Nephron progenitor cell (in vitro differentiated cells): ENCODE measurements around the gene ARHGAP40.

Source experiments
- DNase-seq: peaks from one replicate; pipeline ENCODE4 v3.0.0; 2021
- H3K27ac Mint-ChIP-seq: 2 replicates; pipeline ENCODE4 v1.8.0; 2021; ENCODE audit warnings: mild to moderate bottlenecking, moderate library complexity, mixed read lengths
- H3K27me3 Mint-ChIP-seq: 2 replicates; pipeline ENCODE4 v1.8.0; 2021; ENCODE audit warnings: mild to moderate bottlenecking, low read depth, mixed read lengths; ENCODE audit not compliant: poor library complexity
- H3K36me3 Mint-ChIP-seq: 2 replicates; pipeline ENCODE4 v1.8.0; 2021; ENCODE audit warnings: low read depth, mixed read lengths
- H3K4me1 Mint-ChIP-seq: 2 replicates; pipeline ENCODE4 v1.8.0; 2021; ENCODE audit warnings: mixed read lengths
- H3K4me3 Mint-ChIP-seq: 2 replicates; pipeline ENCODE4 v1.8.0; 2021; ENCODE audit warnings: mild to moderate bottlenecking, moderate library complexity, mixed read lengths
- H3K9me3 Mint-ChIP-seq: 2 replicates; pipeline ENCODE4 v1.8.0; 2021; ENCODE audit warnings: mild to moderate bottlenecking, moderate library complexity, mixed read lengths
- CTCF ChIP-seq: fragments of 200-600 bp; sonication (generic); IDR thresholded peaks from 2 replicates; pipeline ENCODE4 v1.5.0; 2021; ENCODE audit warnings: antibody characterized with exemption

The ARHGAP40 gene

DNA sequence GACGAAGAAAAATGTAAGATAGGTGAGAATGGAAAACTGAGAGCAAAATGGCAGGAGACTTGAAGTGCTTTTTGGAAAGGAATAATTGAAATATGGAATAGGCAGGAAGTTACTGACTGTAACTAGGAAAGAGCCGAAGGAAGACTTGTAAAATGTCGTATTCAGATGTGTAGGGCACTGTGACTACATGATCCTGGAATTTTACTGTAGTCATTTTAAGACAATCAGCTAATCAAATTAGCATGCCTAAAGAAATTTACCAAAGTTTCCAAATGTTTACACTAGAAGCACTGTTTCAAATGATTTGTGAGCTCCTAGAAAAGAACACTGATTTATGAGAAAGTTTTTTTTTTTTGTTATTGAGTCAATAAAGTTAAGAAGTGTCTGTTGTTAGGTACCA is 41.8 kb upstream of the ARHGAP40 start:
- no peaks in the 10 kb centered on the region for H3K9me3 Mint-ChIP-seq
- peaks cover 58% of the 10 kb centered on the region for H3K36me3 Mint-ChIP-seq
- DNase-seq = no peak
- H3K4me1 Mint-ChIP-seq = no peaks in the 10 kb centered on the region
- no peak overlapping the region for H3K4me3 Mint-ChIP-seq
- H3K27ac Mint-ChIP-seq = no peak overlapping the region
- TF ChIP-seq CTCF = no peak
- H3K27me3 Mint-ChIP-seq = no peaks in the 10 kb centered on the region

GRCh38 chr20:38563802-38564431 is 37.7 kb upstream of the ARHGAP40 start:
- no peak for TF ChIP-seq CTCF
- no peak overlapping the region for H3K27ac Mint-ChIP-seq
- no peaks in the 10 kb centered on the region for H3K9me3 Mint-ChIP-seq
- peaks cover 40% of the 10 kb centered on the region for H3K36me3 Mint-ChIP-seq
- H3K4me1 Mint-ChIP-seq = no peaks in the 10 kb centered on the region
- DNase-seq = no peak
- H3K4me3 Mint-ChIP-seq = no peak overlapping the region
- H3K27me3 Mint-ChIP-seq = no peaks in the 10 kb centered on the region

- TF ChIP-seq CTCF = no peak
- H3K9me3 Mint-ChIP-seq = no peaks in the 10 kb centered on the region
- no peak for DNase-seq
- peaks cover 35% of the 10 kb centered on the region for H3K36me3 Mint-ChIP-seq
- no peak overlapping the region for H3K4me3 Mint-ChIP-seq
- H3K27me3 Mint-ChIP-seq = no peaks in the 10 kb centered on the region
- H3K4me1 Mint-ChIP-seq = no peaks in the 10 kb centered on the region
- no peak overlapping the region for H3K27ac Mint-ChIP-seq
These were observed 36.9 kb upstream of the ARHGAP40 start for GRCh38 chr20:38564680-38565079.

- Mint-ChIP-seq H3K4me1 (no peaks in the 10 kb centered on the region), H3K9me3 (no peaks in the 10 kb centered on the region), H3K4me3 (no peak overlapping the region), H3K36me3 (peaks cover 32% of the 10 kb centered on the region), H3K27me3 (no peaks in the 10 kb centered on the region), H3K27ac (no peak overlapping the region)
- no peak for TF ChIP-seq CTCF
- DNase-seq = no peak
These were observed 35.5 kb upstream of the ARHGAP40 start for GRCh38 chr20:38566036-38566598.

DNA sequence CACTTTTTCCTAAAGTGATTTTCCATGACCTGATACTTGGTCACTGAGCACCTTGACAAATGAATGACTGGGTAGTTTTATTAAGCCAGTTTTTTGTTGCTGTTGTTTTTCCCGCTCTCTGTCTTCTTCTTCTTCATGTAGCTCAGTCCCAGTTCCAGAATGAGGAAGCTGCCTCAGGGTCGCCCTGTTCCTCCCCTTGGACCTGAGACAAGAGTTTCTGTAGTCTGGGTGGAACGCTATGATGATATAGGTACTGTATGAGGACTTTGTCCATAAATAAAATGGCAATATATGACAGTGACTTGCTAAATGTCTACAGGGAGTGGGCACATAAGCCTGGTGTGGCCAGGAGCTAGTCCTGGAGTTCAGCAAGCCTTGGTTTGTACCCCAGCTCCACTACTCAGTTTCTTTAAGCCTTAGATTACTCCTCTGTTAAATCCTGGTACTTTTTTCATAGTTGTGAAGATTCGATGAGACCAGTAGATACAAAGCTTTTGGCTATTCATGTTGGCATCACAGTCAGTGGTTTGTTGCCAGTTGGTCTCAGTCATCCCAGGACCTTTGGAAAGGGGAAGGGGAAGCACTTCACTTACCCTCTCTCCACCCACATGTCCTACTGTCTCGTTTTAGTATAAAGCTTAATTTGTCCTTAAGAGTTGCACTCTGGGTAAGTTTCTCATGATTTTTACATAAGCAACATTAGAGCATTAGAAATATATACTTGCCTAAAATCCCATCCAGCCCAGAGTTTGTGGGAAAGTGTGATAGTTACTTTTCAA is 31.7 kb upstream of the ARHGAP40 start:
- Mint-ChIP-seq H3K4me1 (no peaks in the 10 kb centered on the region), H3K9me3 (no peaks in the 10 kb centered on the region), H3K27me3 (no peaks in the 10 kb centered on the region), H3K36me3 (peaks cover 32% of the 10 kb centered on the region), H3K4me3 (no peak overlapping the region), H3K27ac (no peak overlapping the region)
- DNase-seq = no peak
- no peak for TF ChIP-seq CTCF
